Neuronal stem cell (in vitro differentiated cells): Measurements from ENCODE around the gene CPAMD8.

Experiments used
- DNase-seq: peaks from one replicate; pipeline ENCODE4 v3.0.0-alpha.2; 2013; ENCODE audit warnings: low spot score
- H2AFZ ChIP-seq: one replicate; pipeline ENCODE4 v1.6.1; 2013; ENCODE audit warnings: mild to moderate bottlenecking, low read length, inconsistent platforms
- H2AK5ac ChIP-seq: 2 replicates; pipeline ENCODE4 v1.6.1; 2013; ENCODE audit warnings: low read depth, mild to moderate bottlenecking, inconsistent platforms, low read length, moderate library complexity, mixed read lengths
- H2BK120ac ChIP-seq: 2 replicates; pipeline ENCODE4 v1.6.1; 2013; ENCODE audit warnings: low read depth, mild to moderate bottlenecking, inconsistent platforms, low read length, moderate library complexity, mixed read lengths
- H2BK12ac ChIP-seq: one replicate; pipeline ENCODE4 v1.6.1; 2013; ENCODE audit warnings: low read length, inconsistent platforms
- H2BK15ac ChIP-seq: 2 replicates; pipeline ENCODE4 v1.6.1; 2013; ENCODE audit warnings: mild to moderate bottlenecking, low read length, inconsistent platforms, mixed read lengths
- H2BK5ac ChIP-seq: one replicate; pipeline ENCODE4 v1.6.1; 2013; ENCODE audit warnings: inconsistent platforms, mild to moderate bottlenecking, low read length, moderate library complexity
- H3K14ac ChIP-seq: one replicate; pipeline ENCODE4 v1.6.1; 2013; ENCODE audit warnings: low read length, inconsistent platforms
- H3K18ac ChIP-seq: 2 replicates; pipeline ENCODE4 v1.6.1; 2013; ENCODE audit warnings: low read length, inconsistent platforms
- H3K23ac ChIP-seq: 2 replicates; pipeline ENCODE4 v1.6.1; 2013; ENCODE audit warnings: low read depth, mild to moderate bottlenecking, mixed read lengths, low read length, inconsistent platforms; ENCODE audit not compliant: poor library complexity
- H3K27ac ChIP-seq: replicated peaks from 3 replicates; pipeline ENCODE4 v1.5.1; 2013; ENCODE audit warnings: low read length, inconsistent platforms
- H3K27me3 ChIP-seq, 3 experiments: 2 replicates each; pipeline ENCODE4 v1.6.1; 2013; ENCODE audit warnings: low read length in 3 of 3, mild to moderate bottlenecking in 2 of 3, inconsistent platforms in 1 of 3, low read depth in 1 of 3, mixed read lengths in 1 of 3, moderate library complexity in 1 of 3; ENCODE audit not compliant: control insufficient read depth in 3 of 3, insufficient read depth in 3 of 3
- H3K36me3 ChIP-seq, 2 donors: replicated peaks in 1 of 2; 2 replicates each; pipeline ENCODE4 v1.6.1; 2013; ENCODE audit warnings: low read length in 2 of 2; ENCODE audit not compliant: control insufficient read depth in 2 of 2, insufficient read depth in 2 of 2
- H3K4ac ChIP-seq: 2 replicates; pipeline ENCODE4 v1.6.1; 2013; ENCODE audit warnings: inconsistent platforms, mild to moderate bottlenecking, low read length, moderate library complexity
- H3K4me1 ChIP-seq, 2 donors: 1 replicate in 1 of 2; 2 replicates in 1 of 2; pipeline ENCODE4 v1.6.1; 2013; ENCODE audit warnings: low read length in 2 of 2, low read depth in 1 of 2; ENCODE audit not compliant: control insufficient read depth in 2 of 2, insufficient read depth in 1 of 2
- H3K4me2 ChIP-seq: one replicate; pipeline ENCODE4 v1.6.1; 2013; ENCODE audit warnings: mild to moderate bottlenecking, low read length, inconsistent platforms; ENCODE audit not compliant: insufficient read depth, poor library complexity, severe bottlenecking
- H3K4me3 ChIP-seq, 2 donors: 2 replicates each; pipeline ENCODE4 v1.5.1; 2013; ENCODE audit warnings: low read length in 2 of 2, mild to moderate bottlenecking in 2 of 2, inconsistent platforms in 1 of 2, moderate library complexity in 1 of 2
- H3K79me1 ChIP-seq: one replicate; pipeline ENCODE4 v1.6.1; 2013; ENCODE audit warnings: low read depth, mild to moderate bottlenecking, inconsistent platforms, low read length, moderate library complexity
- H3K9ac ChIP-seq: one replicate; pipeline ENCODE4 v1.6.1; 2013; ENCODE audit warnings: mild to moderate bottlenecking, low read depth, low read length, inconsistent platforms; ENCODE audit not compliant: poor library complexity
- H3K9me3 ChIP-seq, 2 donors: replicated peaks in 1 of 2; 2 replicates each; pipeline versions ENCODE3 to v1.6.1; 2013; ENCODE audit warnings: low read length in 2 of 2, mild to moderate bottlenecking in 2 of 2, inconsistent platforms in 1 of 2, low read depth in 1 of 2, mixed read lengths in 1 of 2, moderate library complexity in 1 of 2; ENCODE audit not compliant: control insufficient read depth in 2 of 2, insufficient read depth in 1 of 2
- H4K8ac ChIP-seq: one replicate; pipeline ENCODE4 v1.6.1; 2013; ENCODE audit warnings: low read depth, mild to moderate bottlenecking, inconsistent platforms, low read length, moderate library complexity
- H4K91ac ChIP-seq: one replicate; pipeline ENCODE4 v1.6.1; 2013; ENCODE audit warnings: low read length, low read depth, mild to moderate bottlenecking, inconsistent platforms; ENCODE audit not compliant: poor library complexity
- WGBS, 2 donors: extraction: QIAGEN DNeasy Blood & Tissue Kit; methylation state at CpG; one replicate each; pipeline ENCODE4 v1.1.7; 2013; ENCODE audit warnings: missing lambda C conversion rate in 2 of 2, mixed read lengths in 1 of 2; ENCODE audit not compliant: insufficient read length in 2 of 2, insufficient replicate concordance in 1 of 2; ENCODE audit errors: extremely low coverage in 2 of 2; 5-methylcytosine and 5-hydroxymethylcytosine counted together

Gene CPAMD8

GRCh38 chr19:16860118-16860517 lies 166.5 kb downstream of the CPAMD8 start:
- no peak overlapping the region for H2AK5ac ChIP-seq
- H3K4me3 ChIP-seq, result peak overlapping the region in 1 of 2 donors; percentile 56
- no peak overlapping the region for H3K27ac ChIP-seq
- no peak overlapping the region for H4K8ac ChIP-seq
- H3K79me1 ChIP-seq, result no peaks in the 10 kb centered on the region
- H2BK5ac ChIP-seq, result no peak overlapping the region
- no peak for DNase-seq
- no peak overlapping the region for H3K14ac ChIP-seq
- H3K18ac ChIP-seq, result no peak overlapping the region
- H3K4me2 ChIP-seq, result no peak overlapping the region
- H3K4ac ChIP-seq, result no peak overlapping the region
- no peak overlapping the region for H3K23ac ChIP-seq
- no peak overlapping the region for H2BK120ac ChIP-seq
- peaks cover 22 to 70% of the 10 kb centered on the region in 2 donors for H3K36me3 ChIP-seq
- H3K4me1 ChIP-seq, result no peaks in the 10 kb centered on the region
- no peaks in the 10 kb centered on the region for H3K27me3 ChIP-seq
- no peak overlapping the region for H3K9ac ChIP-seq
- no peak overlapping the region for H2BK15ac ChIP-seq
- H2AFZ ChIP-seq, result no peak overlapping the region
- no peak overlapping the region for H4K91ac ChIP-seq
- no peak overlapping the region for H2BK12ac ChIP-seq
- WGBS, 2 donors, result no CpG with 5 or more reads among the region's 20 CpGs
- H3K9me3 ChIP-seq, result peaks cover 0 to 2% of the 10 kb centered on the region in 2 donors

GRCh38 chr19:16859626-16860025 lies 167.0 kb downstream of the CPAMD8 start:
- no peak overlapping the region for H2AFZ ChIP-seq
- H3K27ac ChIP-seq, result no peak overlapping the region
- no peak overlapping the region for H3K14ac ChIP-seq
- H3K9ac ChIP-seq, result no peak overlapping the region
- no peak overlapping the region for H2AK5ac ChIP-seq
- H3K27me3 ChIP-seq, result no peaks in the 10 kb centered on the region
- H2BK5ac ChIP-seq, result no peak overlapping the region
- no CpG with 5 or more reads among the region's 7 CpGs for WGBS, 2 donors
- DNase-seq, result no peak
- no peak overlapping the region for H4K91ac ChIP-seq
- no peak overlapping the region for H3K23ac ChIP-seq
- no peak overlapping the region for H3K4me3 ChIP-seq
- no peak overlapping the region for H2BK12ac ChIP-seq
- no peak overlapping the region for H2BK120ac ChIP-seq
- H3K79me1 ChIP-seq, result no peaks in the 10 kb centered on the region
- H3K4me2 ChIP-seq, result no peak overlapping the region
- peaks cover 24 to 70% of the 10 kb centered on the region in 2 donors for H3K36me3 ChIP-seq
- H4K8ac ChIP-seq, result no peak overlapping the region
- no peak overlapping the region for H2BK15ac ChIP-seq
- H3K9me3 ChIP-seq, result peaks cover 0 to 2% of the 10 kb centered on the region in 2 donors
- no peak overlapping the region for H3K18ac ChIP-seq
- H3K4ac ChIP-seq, result no peak overlapping the region
- no peaks in the 10 kb centered on the region for H3K4me1 ChIP-seq

GRCh38 chr19:16856091-16856490 lies 170.5 kb downstream of the CPAMD8 start:
- Histone ChIP-seq H2BK5ac (no peak overlapping the region), H4K8ac (no peak overlapping the region), H3K4me2 (no peak overlapping the region), H3K4ac (no peak overlapping the region), H3K4me1 (no peaks in the 10 kb centered on the region), H3K18ac (no peak overlapping the region), H2BK120ac (no peak overlapping the region), H3K9me3 (peaks cover 0 to 7% of the 10 kb centered on the region in 2 donors), H3K23ac (no peak overlapping the region), H3K27me3 (no peaks in the 10 kb centered on the region), H3K27ac (no peak overlapping the region), H3K9ac (no peak overlapping the region), H3K79me1 (peaks cover 9% of the 10 kb centered on the region), H4K91ac (no peak overlapping the region), H2BK15ac (no peak overlapping the region), H3K14ac (no peak overlapping the region), H3K4me3 (no peak overlapping the region), H2AK5ac (no peak overlapping the region), H3K36me3 (peaks cover 36 to 73% of the 10 kb centered on the region in 2 donors), H2BK12ac (no peak overlapping the region), H2AFZ (no peak overlapping the region)
- WGBS, 2 donors, result no CpG with 5 or more reads among the region's 9 CpGs
- DNase-seq, result no peak

- Histone ChIP-seq H3K14ac (no peak overlapping the region), H2BK12ac (no peak overlapping the region), H3K4me2 (no peak overlapping the region), H3K79me1 (peaks cover 9% of the 10 kb centered on the region), H3K4me3 (no peak overlapping the region), H3K4me1 (no peaks in the 10 kb centered on the region), H3K27ac (no peak overlapping the region), H4K91ac (no peak overlapping the region), H3K27me3 (no peaks in the 10 kb centered on the region), H3K18ac (no peak overlapping the region), H2BK5ac (no peak overlapping the region), H2AK5ac (no peak overlapping the region), H2AFZ (no peak overlapping the region), H2BK15ac (no peak overlapping the region), H3K9ac (peak overlapping the region; percentile 86), H4K8ac (no peak overlapping the region), H3K23ac (peak overlapping the region; percentile 98), H2BK120ac (no peak overlapping the region), H3K4ac (no peak overlapping the region), H3K36me3 (peaks cover 50 to 89% of the 10 kb centered on the region in 2 donors), H3K9me3 (peaks cover 0 to 8% of the 10 kb centered on the region in 2 donors)
- no peak for DNase-seq
- WGBS, 2 donors, result no CpG with 5 or more reads among the region's 7 CpGs
These were observed 173.5 kb downstream of the CPAMD8 start for GRCh38 chr19:16853066-16853465.
